Tibial nerve (tissue), 4 donors: Measurements from ENCODE around the gene MT1F. TPM values are rescaled to one million over a fixed set of nuclear protein-coding genes. Genes with fewer than 3 reads are reported as not detected.

Source experiments
- DNase-seq, 2 donors: peaks; one replicate each; pipeline ENCODE4 v3.0.0-alpha.2; 2019; ENCODE audit warnings: low spot score in 2 of 2
- H3K27ac ChIP-seq, 4 donors: fragments of 200-600 bp; sonication (generic) in 3 of 4; one replicate each; pipeline ENCODE4 v1.5.1; 2017 to 2019; ENCODE audit warnings: mild to moderate bottlenecking in 1 of 4
- H3K27me3 ChIP-seq, 2 donors: fragments of 200-600 bp; sonication (generic) in 1 of 2; one replicate each; pipeline versions ENCODE4 v1.5.1 to v1.6.0; 2017 to 2019
- H3K36me3 ChIP-seq, 3 donors: fragments of 200-600 bp; sonication (generic); one replicate each; pipeline ENCODE4 v1.5.1; 2018 to 2019
- H3K4me1 ChIP-seq, 4 donors: fragments of 200-600 bp; sonication (generic) in 3 of 4; one replicate each; pipeline ENCODE4 v1.5.1; 2017 to 2019
- H3K4me3 ChIP-seq, 4 donors: fragments of 200-600 bp; sonication (generic) in 3 of 4; one replicate each; pipeline ENCODE4 v1.5.1; 2017 to 2019; ENCODE audit warnings: mild to moderate bottlenecking in 1 of 4, moderate library complexity in 1 of 4
- H3K9me3 ChIP-seq, 4 donors: fragments of 200-600 bp; sonication (generic) in 3 of 4; one replicate each; pipeline ENCODE4 v1.5.1; 2017 to 2019
- EP300 ChIP-seq, 2 donors: sonication (generic); formaldehyde crosslinking; IDR thresholded peaks; one replicate each; pipeline ENCODE4 v1.6.1; 2017; ENCODE audit warnings: antibody characterized with exemption in 2 of 2, mild to moderate bottlenecking in 1 of 2
- POLR2A ChIP-seq, 2 donors: fragments of 450-650 bp; IDR thresholded peaks; one replicate each; pipeline ENCODE4 v1.6.1; 2017; ENCODE audit warnings: antibody characterized with exemption in 2 of 2, mild to moderate bottlenecking in 2 of 2, moderate library complexity in 2 of 2
- WGBS, 2 donors: methylation state at CpG; one replicate each; pipeline ENCODE4 v1.1.5; 2018; 5-methylcytosine and 5-hydroxymethylcytosine counted together
- total RNA-seq, 4 donors: library from RNA; depleted of rRNA; stranded (reverse); fragments of >200 nt; gene quantifications; one replicate each; pipeline ENCODE4 v1.1.0, GENCODE V29; 2016
- TF ChIP-seq, protein P1 (sequence below), 5 experiments: fragments of 200-600 bp in 3 of 5; fragments of 450-650 bp in 2 of 5; sonication (generic) in 3 of 5; IDR thresholded peaks; one replicate each; pipeline ENCODE4 v1.5.1; 2016 to 2019; ENCODE audit warnings: antibody characterized with exemption in 5 of 5, mild to moderate bottlenecking in 3 of 5, moderate library complexity in 2 of 5

The MT1F gene
- total RNA-seq, 4 donors from 2014 or later = 3.0 to 34.3 (median 11.3) TPM

DNA sequence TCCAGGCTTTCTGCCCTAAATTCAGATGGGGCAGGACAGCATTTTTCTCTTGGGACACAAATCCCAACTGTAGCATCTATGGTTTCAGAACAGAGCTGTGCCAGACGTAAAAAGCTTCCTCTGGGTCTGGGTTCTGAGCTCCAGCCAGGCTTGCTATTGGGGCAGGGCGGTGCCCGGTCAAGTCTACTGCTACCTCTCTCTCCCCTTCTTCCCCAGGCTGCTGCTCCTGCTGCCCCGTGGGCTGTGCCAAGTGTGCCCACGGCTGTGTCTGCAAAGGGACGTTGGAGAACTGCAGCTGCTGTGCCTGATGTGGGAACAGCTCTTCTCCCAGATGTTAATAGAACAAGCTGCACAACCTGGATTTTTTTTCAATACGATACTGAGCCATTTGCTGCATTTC, 24.2 kb upstream of the MT1F start:
- TF ChIP-seq, protein P1, sequence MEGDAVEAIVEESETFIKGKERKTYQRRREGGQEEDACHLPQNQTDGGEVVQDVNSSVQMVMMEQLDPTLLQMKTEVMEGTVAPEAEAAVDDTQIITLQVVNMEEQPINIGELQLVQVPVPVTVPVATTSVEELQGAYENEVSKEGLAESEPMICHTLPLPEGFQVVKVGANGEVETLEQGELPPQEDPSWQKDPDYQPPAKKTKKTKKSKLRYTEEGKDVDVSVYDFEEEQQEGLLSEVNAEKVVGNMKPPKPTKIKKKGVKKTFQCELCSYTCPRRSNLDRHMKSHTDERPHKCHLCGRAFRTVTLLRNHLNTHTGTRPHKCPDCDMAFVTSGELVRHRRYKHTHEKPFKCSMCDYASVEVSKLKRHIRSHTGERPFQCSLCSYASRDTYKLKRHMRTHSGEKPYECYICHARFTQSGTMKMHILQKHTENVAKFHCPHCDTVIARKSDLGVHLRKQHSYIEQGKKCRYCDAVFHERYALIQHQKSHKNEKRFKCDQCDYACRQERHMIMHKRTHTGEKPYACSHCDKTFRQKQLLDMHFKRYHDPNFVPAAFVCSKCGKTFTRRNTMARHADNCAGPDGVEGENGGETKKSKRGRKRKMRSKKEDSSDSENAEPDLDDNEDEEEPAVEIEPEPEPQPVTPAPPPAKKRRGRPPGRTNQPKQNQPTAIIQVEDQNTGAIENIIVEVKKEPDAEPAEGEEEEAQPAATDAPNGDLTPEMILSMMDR (IDR thresholded peaks at IDR 0.05) = no peak
- TF ChIP-seq EP300 (IDR thresholded peaks at IDR 0.05) (no peak), POLR2A (IDR thresholded peaks at IDR 0.05) (no peak)
- H3K36me3 ChIP-seq = no peaks in the 10 kb centered on the region
- peak overlapping the region in 3 of 4 donors; percentile 47 to 94 (median 90) for H3K27ac ChIP-seq
- H3K27me3 ChIP-seq = peaks cover 0 to 36% of the 10 kb centered on the region in 2 donors
- WGBS, 2 donors = 60 to 68% methylated on average over 6 to 7 of the region's 7 CpGs
- H3K4me1 ChIP-seq = peaks cover 0 to 69% (median 17%) of the 10 kb centered on the region in 4 donors
- no peak for DNase-seq
- H3K4me3 ChIP-seq = peak overlapping the region; percentile 38 to 60 (median 50)
- H3K9me3 ChIP-seq = no peaks in the 10 kb centered on the region

DNA sequence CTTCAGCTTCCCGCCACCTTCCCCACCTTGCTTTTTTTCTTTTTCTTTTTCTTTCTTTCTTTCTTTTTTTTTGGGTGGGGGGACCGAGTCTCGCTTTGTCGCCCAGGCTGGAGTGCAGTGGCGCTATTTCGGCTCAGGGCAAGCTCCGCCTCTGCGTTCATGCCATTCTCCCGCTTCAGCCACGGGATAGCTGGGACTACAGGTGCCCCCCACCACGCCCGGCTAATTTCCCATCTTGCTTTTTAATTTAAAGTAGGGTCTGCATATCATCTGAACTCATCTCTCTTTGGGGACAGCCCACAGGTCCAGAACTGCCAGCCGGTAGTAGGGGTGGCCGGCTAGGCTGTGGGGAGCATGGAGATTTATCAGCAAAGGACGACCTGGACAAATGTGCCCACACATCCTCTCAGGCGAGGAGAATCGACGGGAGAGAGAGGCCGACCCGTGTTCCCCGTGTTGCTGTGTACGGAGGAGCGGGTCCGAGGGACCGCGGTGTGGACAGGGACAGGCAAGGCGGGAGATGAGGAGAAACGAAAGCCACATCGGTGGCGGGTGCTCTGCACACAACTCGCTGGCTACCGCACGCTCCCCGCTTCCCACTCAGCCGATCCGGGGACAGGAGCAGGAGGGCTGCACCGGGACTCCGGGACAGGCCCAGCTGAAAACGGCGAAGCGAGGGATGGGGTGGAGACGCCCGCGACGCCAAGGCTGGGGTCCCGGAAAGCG, 22.9 kb upstream of the MT1F start:
- Histone ChIP-seq H3K27me3 (peaks cover 0 to 47% of the 10 kb centered on the region in 2 donors), H3K4me3 (peak overlapping the region in 2 of 4 donors; percentile 20 to 37), H3K36me3 (no peaks in the 10 kb centered on the region), H3K27ac (peak overlapping the region in 2 of 4 donors; percentile 10 to 40), H3K4me1 (peaks cover 0 to 70% (median 23%) of the 10 kb centered on the region in 4 donors), H3K9me3 (no peaks in the 10 kb centered on the region)
- no peak for DNase-seq
- WGBS, 2 donors = 49 to 52% methylated on average over 47 of the region's 47 CpGs
- TF ChIP-seq, protein P1 (IDR thresholded peaks at IDR 0.05) = no peak
- TF ChIP-seq EP300 (IDR thresholded peaks at IDR 0.05) (no peak), POLR2A (IDR thresholded peaks at IDR 0.05) (no peak)

DNA sequence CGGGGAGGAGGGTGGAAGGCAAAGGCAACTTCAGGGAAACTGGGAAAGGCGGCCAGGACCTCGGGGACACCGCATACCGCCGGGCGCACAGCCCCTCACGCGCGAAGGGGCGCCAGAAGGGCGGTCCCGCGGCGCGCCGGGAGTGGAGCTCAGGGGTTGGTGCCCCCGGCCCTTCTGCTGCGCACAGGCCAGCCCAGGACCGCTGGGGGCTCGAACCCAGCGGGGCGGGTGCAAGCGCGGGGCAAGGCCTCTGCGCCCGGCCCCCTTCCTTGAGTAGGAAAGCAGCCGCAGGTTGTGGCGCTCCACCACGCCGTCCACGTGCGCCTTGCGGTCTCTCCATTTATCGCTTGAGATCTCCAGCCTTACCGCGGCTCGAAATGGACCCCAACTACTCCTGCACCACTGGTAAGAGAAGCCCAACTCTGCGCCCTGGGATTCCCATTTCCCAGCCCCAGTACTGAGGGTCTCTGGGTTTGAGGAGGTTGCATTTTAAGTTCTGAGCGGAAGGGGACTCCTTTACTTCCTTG, 22.3 kb upstream of the MT1F start:
- Histone ChIP-seq H3K4me3 (peak overlapping the region in 2 of 4 donors; percentile 20 to 37), H3K9me3 (no peaks in the 10 kb centered on the region), H3K4me1 (peaks cover 0 to 70% (median 23%) of the 10 kb centered on the region in 4 donors), H3K27me3 (peaks cover 0 to 47% of the 10 kb centered on the region in 2 donors), H3K27ac (peak overlapping the region in 2 of 4 donors; percentile 10 to 40), H3K36me3 (no peaks in the 10 kb centered on the region)
- DNase-seq = no peak
- 28 to 37% methylated on average over 39 of the region's 40 CpGs for WGBS, 2 donors
- no peak for TF ChIP-seq POLR2A (IDR thresholded peaks at IDR 0.05)
- TF ChIP-seq, protein P1 (IDR thresholded peaks at IDR 0.05) = no peak
- no peak for TF ChIP-seq EP300 (IDR thresholded peaks at IDR 0.05)

DNA sequence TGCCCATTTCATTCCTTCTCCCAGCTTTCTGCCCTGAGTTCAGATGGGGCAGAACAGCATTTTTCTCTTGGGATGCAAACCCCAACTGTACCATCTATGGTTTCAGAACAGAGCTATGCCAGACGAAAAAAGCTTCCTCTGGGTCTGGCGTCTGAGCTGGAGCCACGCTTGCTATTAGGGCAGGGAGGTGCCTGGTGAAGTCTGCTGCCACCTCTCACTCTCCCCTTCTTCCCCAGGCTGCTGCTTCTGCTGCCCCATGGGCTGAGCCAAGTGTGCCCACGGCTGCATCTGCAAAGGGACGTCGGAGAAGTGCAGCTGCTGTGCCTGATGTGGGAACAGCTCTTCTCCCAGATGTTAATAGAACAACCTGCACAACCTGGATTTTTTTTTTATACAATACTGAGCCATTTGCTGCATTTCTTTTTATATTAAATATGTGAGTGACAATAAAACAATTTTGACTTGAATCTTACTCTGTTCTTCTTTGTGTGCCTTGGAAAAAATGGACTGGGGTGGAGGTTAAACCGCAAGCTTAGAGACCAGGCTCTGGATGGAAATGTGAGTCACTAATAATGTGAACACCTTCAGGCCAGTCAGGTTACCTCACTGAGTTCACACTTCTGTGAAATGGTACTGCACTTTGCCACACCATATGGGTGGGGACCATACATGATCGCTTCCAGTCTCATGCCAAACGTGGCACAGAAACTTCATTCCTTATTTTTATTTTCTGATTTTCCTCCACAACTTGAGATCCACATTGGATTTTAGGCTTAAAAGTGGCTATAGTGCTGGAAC, 20.9 kb upstream of the MT1F start:
- peak overlapping the region in 1 of 4 donors; percentile 82 for H3K27ac ChIP-seq
- H3K36me3 ChIP-seq = no peaks in the 10 kb centered on the region
- no peaks in the 10 kb centered on the region for H3K9me3 ChIP-seq
- H3K4me3 ChIP-seq = no peak overlapping the region
- DNase-seq = no peak
- peaks cover 0 to 66% (median 21%) of the 10 kb centered on the region in 4 donors for H3K4me1 ChIP-seq
- TF ChIP-seq EP300 (IDR thresholded peaks at IDR 0.05) (no peak), POLR2A (IDR thresholded peaks at IDR 0.05) (no peak)
- TF ChIP-seq, protein P1 (IDR thresholded peaks at IDR 0.05) = no peak
- H3K27me3 ChIP-seq = peaks cover 0 to 47% of the 10 kb centered on the region in 2 donors
- WGBS, 2 donors = 62 to 72% methylated on average over 9 of the region's 9 CpGs
